OCI-LY7 (cell line): Measurements from ENCODE around the gene NEDD9. TPM values are rescaled to one million over a fixed set of nuclear protein-coding genes. Genes with fewer than 3 reads are reported as not detected.

Experiments
- BruUV-seq: library from RNA; stranded (reverse); fragments of 400-500 nt; replicated peaks from 2 replicates; lab custom pipeline; 2021; lab: Mats Ljungman, UMichigan
- CTCF ChIA-PET: fragments of 300-600 bp; sonication (Branson Sonifier 250); formaldehyde crosslinking; loops from one replicate; lab custom pipeline; 2022; ENCODE audit warnings: antibody characterized with exemption; ENCODE audit not compliant: unreplicated experiment; lab: Charles Lee
- POLR2A ChIA-PET: fragments of 300-600 bp; sonication (Branson Sonifier 250); formaldehyde crosslinking; loops from one replicate; lab custom pipeline; 2022; ENCODE audit warnings: antibody characterized with exemption; lab: Charles Lee
- DNase-seq: peaks from one replicate; pipeline ENCODE4 v3.0.0-alpha.2; 2015; ENCODE audit warnings: low spot score
- H2AFZ ChIP-seq: fragments of 200-600 bp; sonication (generic), shearing (Covaris generic); 2 replicates; pipeline ENCODE4 v1.6.1; 2014; ENCODE audit warnings: mild to moderate bottlenecking, antibody characterized with exemption, low read length, moderate library complexity
- H3K27ac ChIP-seq: fragments of 200-600 bp; sonication (generic); 2 replicates; pipeline ENCODE4 v1.5.1; 2014; ENCODE audit warnings: mixed run types, low read depth, mild to moderate bottlenecking, moderate library complexity, low read length, inconsistent platforms; ENCODE audit not compliant: poor library complexity, severe bottlenecking
- H3K36me3 ChIP-seq: fragments of 200-600 bp; sonication (generic); 2 replicates; pipeline ENCODE4 v1.6.1; 2014; ENCODE audit warnings: mild to moderate bottlenecking, antibody characterized with exemption, low read length, moderate library complexity, mixed read lengths; ENCODE audit not compliant: insufficient read depth
- H3K4me1 ChIP-seq: fragments of 200-600 bp; sonication (generic); 2 replicates; pipeline ENCODE4 v1.5.1; 2014; ENCODE audit warnings: mild to moderate bottlenecking, low read length; ENCODE audit not compliant: insufficient read depth, poor library complexity, severe bottlenecking
- H3K4me2 ChIP-seq: fragments of 200-600 bp; sonication (generic); 2 replicates; pipeline ENCODE4 v1.6.1; 2014; ENCODE audit warnings: mild to moderate bottlenecking, low read length
- H3K4me3 ChIP-seq: fragments of 200-600 bp; sonication (generic); 2 replicates; pipeline ENCODE4 v1.5.1; 2014; ENCODE audit warnings: mild to moderate bottlenecking, low read depth, low read length; ENCODE audit not compliant: poor library complexity, severe bottlenecking
- H3K79me2 ChIP-seq: fragments of 200-600 bp; sonication (generic); 2 replicates; pipeline ENCODE4 v1.6.1; 2016; ENCODE audit warnings: low read depth, mild to moderate bottlenecking, low read length, moderate library complexity, mixed read lengths; ENCODE audit not compliant: insufficient read depth
- H3K9me2 ChIP-seq: fragments of 200-600 bp; sonication (generic); 2 replicates; pipeline ENCODE4 v1.6.1; 2016; ENCODE audit warnings: mild to moderate bottlenecking, low read length, mixed read lengths; ENCODE audit not compliant: insufficient read depth
- H3K9me3 ChIP-seq: fragments of 200-600 bp; sonication (generic); 2 replicates; pipeline ENCODE4 v1.6.1; 2014; ENCODE audit warnings: mild to moderate bottlenecking, mixed run types, low read length, mixed read lengths
- H4K20me1 ChIP-seq: fragments of 200-600 bp; sonication (generic); 2 replicates; pipeline ENCODE4 v1.6.1; 2014; ENCODE audit warnings: mild to moderate bottlenecking, antibody characterized with exemption, low read length, moderate library complexity, mixed read lengths; ENCODE audit not compliant: insufficient read depth
- CTCF ChIP-seq: fragments of 200-600 bp; sonication (generic); conservative IDR thresholded peaks from 2 replicates; pipeline ENCODE4 v1.5.1; 2014; ENCODE audit warnings: mild to moderate bottlenecking, antibody characterized with exemption, low read length, moderate library complexity, mixed read lengths
- EZH2phosphoT487 ChIP-seq: fragments of 200-600 bp; sonication (generic); IDR thresholded peaks from 2 replicates; pipeline ENCODE4 v1.6.1; 2018; ENCODE audit warnings: low read depth, borderline replicate concordance, mild to moderate bottlenecking, mixed run types, antibody characterized with exemption, low read length, moderate library complexity, mixed read lengths
- intact Hi-C: fragments of 100-400 bp; cut with micrococcal nuclease; formaldehyde crosslinking; loops from one replicate; pipeline ENCODE4 v1.10.0; 2022; ENCODE audit not compliant: unreplicated experiment
- total RNA-seq, 2 experiments: library from RNA; depleted of rRNA in 1 of 2; stranded (reverse); fragments of >200 nt in 1 of 2; shearing (Covaris generic) in 1 of 2; gene quantifications; 2 replicates each; pipeline ENCODE4 v1.2.3, GENCODE V29; 2014 to 2022

NEDD9 gene
- total RNA-seq, 2 experiments from 2014 or later, result 13.0 to 41.6 TPM

- H4K20me1 ChIP-seq, result no peaks in the 10 kb centered on the region
- intact Hi-C loops, result no loop called here
- H3K4me2 ChIP-seq, result no peak overlapping the region
- CTCF ChIA-PET, result no interaction called here
- H3K79me2 ChIP-seq, result no peaks in the 10 kb centered on the region
- H3K4me1 ChIP-seq, result no peaks in the 10 kb centered on the region
- no peak for DNase-seq
- H2AFZ ChIP-seq, result no peak overlapping the region
- H3K9me3 ChIP-seq, result no peaks in the 10 kb centered on the region
- H3K9me2 ChIP-seq, result no peaks in the 10 kb centered on the region
- POLR2A ChIA-PET, result interaction anchor here (0.5 kb wide), 1 partner anchor 937 kb away, joined by 4 read pairs; no protein-coding TSS in a partner anchor
- BruUV-seq, result no TSS peak
- no peaks in the 10 kb centered on the region for H3K36me3 ChIP-seq
- no peak overlapping the region for H3K4me3 ChIP-seq
- TF ChIP-seq EZH2phosphoT487, result no peak
- no peak for TF ChIP-seq CTCF
- no peak overlapping the region for H3K27ac ChIP-seq
These were observed 17.6 kb upstream of the NEDD9 start for GRCh38 chr6:11250108-11250507.

- H3K4me1 ChIP-seq, result no peaks in the 10 kb centered on the region
- H2AFZ ChIP-seq, result no peak overlapping the region
- no peak overlapping the region for H3K4me2 ChIP-seq
- CTCF ChIA-PET, result no interaction called here
- TF ChIP-seq CTCF (no peak), EZH2phosphoT487 (no peak)
- H3K9me2 ChIP-seq, result no peaks in the 10 kb centered on the region
- H3K4me3 ChIP-seq, result no peak overlapping the region
- no peaks in the 10 kb centered on the region for H3K9me3 ChIP-seq
- BruUV-seq, result no TSS peak
- intact Hi-C loops, result no loop called here
- H3K27ac ChIP-seq, result no peak overlapping the region
- no peaks in the 10 kb centered on the region for H3K79me2 ChIP-seq
- no peak for DNase-seq
- H4K20me1 ChIP-seq, result no peaks in the 10 kb centered on the region
- no peaks in the 10 kb centered on the region for H3K36me3 ChIP-seq
- POLR2A ChIA-PET, result interaction anchor here (0.6 kb wide), 2 partner anchors 21 to 512 kb away, joined by 3 to 5 read pairs; no protein-coding TSS in a partner anchor
These were observed 16.7 kb upstream of the NEDD9 start for GRCh38 chr6:11248974-11249761.

- no peak for DNase-seq
- Histone ChIP-seq H2AFZ (no peak overlapping the region), H3K79me2 (no peaks in the 10 kb centered on the region), H3K36me3 (no peaks in the 10 kb centered on the region), H4K20me1 (no peaks in the 10 kb centered on the region), H3K9me2 (no peaks in the 10 kb centered on the region), H3K9me3 (no peaks in the 10 kb centered on the region), H3K4me3 (no peak overlapping the region), H3K4me2 (no peak overlapping the region), H3K4me1 (no peaks in the 10 kb centered on the region), H3K27ac (no peak overlapping the region)
- CTCF ChIA-PET, result interaction anchor here (0.5 kb wide), 1 partner anchor 77 kb away, joined by 4 read pairs; no protein-coding TSS in a partner anchor
- no TSS peak for BruUV-seq
- no peak for TF ChIP-seq EZH2phosphoT487
- TF ChIP-seq CTCF, result no peak
- intact Hi-C loops, result no loop called here
- POLR2A ChIA-PET, result interaction anchor here (1.1 kb wide), 1 partner anchor 14 kb away, joined by 3 read pairs; the partner anchor contains the start of gene NEDD9
These were observed 14.3 kb upstream of the NEDD9 start for GRCh38 chr6:11246722-11247121.
